SK-N-SH treated with all-trans-retinoic acid at 6 μM for 48 hours (cell line): Measurements from ENCODE around the gene ZNF330.
"Not testable (repeated sequence)": the region's sequence is repeated elsewhere in the genome, so short reads cannot be mapped to it uniquely, and the experiment has no call there.

Experiments
- ATAC-seq: fragments of 200-7000 bp; cut with Tn5 transposase; 3 replicates; pipeline ENCODE4 v1.9.1; 2020; ENCODE audit warnings: mild to moderate bottlenecking, moderate library complexity
- ARNTL ChIP-seq: fragments of 450-650 bp; formaldehyde crosslinking; IDR thresholded peaks from 2 replicates; pipeline ENCODE4 v1.5.0; 2020; ENCODE audit warnings: low read depth, mild to moderate bottlenecking, moderate library complexity, borderline replicate concordance
- CREB5 ChIP-seq: fragments of 250-450 bp; sonication (Bioruptor Pico); IDR thresholded peaks from 2 replicates; pipeline ENCODE4 v1.5.1; 2020; ENCODE audit warnings: low read depth, mild to moderate bottlenecking, moderate library complexity
- CSRNP3 ChIP-seq: fragments of 250-450 bp; sonication (Bioruptor Pico); IDR thresholded peaks from 2 replicates; pipeline ENCODE4 v1.5.1; 2021; ENCODE audit warnings: mild to moderate bottlenecking, moderate library complexity
- ESRRG ChIP-seq: fragments of 250-450 bp; sonication (Bioruptor Pico); IDR thresholded peaks from 2 replicates; pipeline ENCODE4 v1.6.1; 2021; ENCODE audit warnings: mild to moderate bottlenecking
- GLIS3 ChIP-seq: fragments of 250-450 bp; sonication (Bioruptor Pico); IDR thresholded peaks from 2 replicates; pipeline ENCODE4 v1.5.0; 2020; ENCODE audit warnings: mild to moderate bottlenecking, moderate library complexity
- ISL1 ChIP-seq: fragments of 250-450 bp; sonication (Bioruptor Pico); IDR thresholded peaks from 2 replicates; pipeline ENCODE4 v2.1.2; 2022; ENCODE audit warnings: mild to moderate bottlenecking, moderate library complexity
- OSR1 ChIP-seq: fragments of 250-450 bp; sonication (Bioruptor Pico); IDR thresholded peaks from 2 replicates; pipeline ENCODE4 v1.8.0; 2022; ENCODE audit warnings: moderate library complexity, mild to moderate bottlenecking, inconsistent platforms
- PPARA ChIP-seq: fragments of 250-450 bp; sonication (Bioruptor Pico); IDR thresholded peaks from 2 replicates; pipeline ENCODE4 v1.5.0; 2020; ENCODE audit warnings: mild to moderate bottlenecking, borderline replicate concordance
- RARB ChIP-seq: fragments of 250-450 bp; sonication (Bioruptor Pico); IDR thresholded peaks from 2 replicates; pipeline ENCODE4 v1.8.0; 2021; ENCODE audit warnings: mild to moderate bottlenecking, moderate library complexity
- SNAI2 ChIP-seq: fragments of 250-450 bp; sonication (Bioruptor Pico); IDR thresholded peaks from 2 replicates; pipeline ENCODE4 v1.5.0; 2020; ENCODE audit warnings: mild to moderate bottlenecking, moderate library complexity
- TCF4 ChIP-seq: fragments of 250-450 bp; sonication (Bioruptor Pico); IDR thresholded peaks from 2 replicates; pipeline ENCODE4 v1.8.0; 2021; ENCODE audit warnings: mild to moderate bottlenecking, moderate library complexity, borderline replicate concordance
- TOX ChIP-seq: fragments of 250-450 bp; sonication (Bioruptor Pico); IDR thresholded peaks from 2 replicates; pipeline ENCODE4 v1.8.0; 2021; ENCODE audit warnings: mild to moderate bottlenecking, moderate library complexity, borderline replicate concordance
- TSHZ2 ChIP-seq: fragments of 250-450 bp; sonication (Bioruptor Pico); IDR thresholded peaks from 2 replicates; pipeline ENCODE4 v1.5.0; 2020; ENCODE audit warnings: mild to moderate bottlenecking, moderate library complexity
- ZC3H10 ChIP-seq: fragments of 250-450 bp; sonication (Bioruptor Pico); IDR thresholded peaks from 2 replicates; pipeline ENCODE4 v1.5.1; 2021; ENCODE audit warnings: mild to moderate bottlenecking, moderate library complexity
- ZFP3 ChIP-seq: fragments of 250-450 bp; sonication (Bioruptor Pico); IDR thresholded peaks from 2 replicates; pipeline ENCODE4 v1.5.0; 2020; ENCODE audit warnings: mild to moderate bottlenecking, moderate library complexity
- ZNF565 ChIP-seq: fragments of 450-650 bp; formaldehyde crosslinking; conservative IDR thresholded peaks from 2 replicates; pipeline ENCODE4 v1.5.0; 2020; ENCODE audit warnings: low read depth, mild to moderate bottlenecking, moderate library complexity
- ZNF70 ChIP-seq: fragments of 450-650 bp; formaldehyde crosslinking; IDR thresholded peaks from 2 replicates; pipeline ENCODE4 v1.5.0; 2020; ENCODE audit warnings: mild to moderate bottlenecking, moderate library complexity
- ZNF8 ChIP-seq: fragments of 450-650 bp; formaldehyde crosslinking; IDR thresholded peaks from 2 replicates; pipeline ENCODE4 v1.5.0; 2020; ENCODE audit warnings: mild to moderate bottlenecking, moderate library complexity

The ZNF330 gene

GRCh38 chr4:141223418-141223817 is 2.7 kb downstream of the ZNF330 start:
- TF ChIP-seq ZNF70 = no peak
- no peak for TF ChIP-seq TCF4 (CRISPR knock-in tag)
- no peak for TF ChIP-seq CREB5
- no peak for TF ChIP-seq ZC3H10 (CRISPR knock-in tag)
- no peak for TF ChIP-seq ZNF565 (CRISPR knock-in tag)
- no peak for TF ChIP-seq SNAI2 (CRISPR knock-in tag)
- TF ChIP-seq ZFP3 (CRISPR knock-in tag) = no peak
- no peak for TF ChIP-seq OSR1
- no peak for TF ChIP-seq TSHZ2 (CRISPR knock-in tag)
- TF ChIP-seq PPARA = no peak
- TF ChIP-seq ESRRG (CRISPR knock-in tag) = no peak
- no peak for ATAC-seq

GRCh38 chr4:141227280-141227679 is 6.6 kb downstream of the ZNF330 start:
- not testable (repeated sequence) for ATAC-seq

- no peak for ATAC-seq
- TF ChIP-seq ZNF565 (CRISPR knock-in tag) (no peak), ARNTL (CRISPR knock-in tag) (no peak), GLIS3 (no peak), TOX (CRISPR knock-in tag) (no peak), ESRRG (CRISPR knock-in tag) (no peak), OSR1 (no peak), TCF4 (CRISPR knock-in tag) (no peak), PPARA (no peak), CREB5 (no peak), ZNF8 (CRISPR knock-in tag) (no peak)
These were observed 8.9 kb downstream of the ZNF330 start for GRCh38 chr4:141229408-141230101.

- ATAC-seq = no peak
These were observed 13.0 kb downstream of the ZNF330 start for GRCh38 chr4:141233673-141234072.

More at GRCh38 chr4:141233673-141234072, 13.0 kb downstream of the ZNF330 start:
- TF ChIP-seq TCF4 (CRISPR knock-in tag) (no peak), ISL1 (no peak), RARB (CRISPR knock-in tag) (no peak), CSRNP3 (no peak), SNAI2 (CRISPR knock-in tag) (no peak), CREB5 (no peak)
